ENCODE data around the gene DUSP2. TPM values are rescaled to one million over a fixed set of nuclear protein-coding genes. Genes with fewer than 3 reads are reported as not detected.

DUSP2 gene
- total and polyA plus RNA-seq, 9 of the 15 experiments (the other 6 are each of a cell fraction or from before 2014, with no cell fraction given), result 0.04 to 0.18 TPM; not detected in 7

GRCh38 chr2:96163415-96163767 lies 18.2 kb upstream of the DUSP2 start:
- peaks cover under 1% of the 10 kb centered on the region for H3K9me1 ChIP-seq (ENCODE audit: control insufficient read depth, insufficient read depth, low read length)
- H3K4me2 ChIP-seq (ENCODE audit: insufficient read depth, low read length), result no peak overlapping the region
- H4K20me1 ChIP-seq (replicated peaks; ENCODE audit: control insufficient read depth, insufficient read depth, low read length), result no peaks in the 10 kb centered on the region
- WGBS (ENCODE audit: insufficient coverage, low coverage, missing lambda C conversion rate), result 69% methylated on average over 5 of the region's 5 CpGs
- H3K27ac ChIP-seq (ENCODE audit: extremely low read depth, low read depth, low read length), result no peak overlapping the region
- no peaks in the 10 kb centered on the region for H3K36me3 ChIP-seq (ENCODE audit: control insufficient read depth, insufficient read depth, low read length)
- TF ChIP-seq MEF2A (IDR thresholded peaks at IDR 0.05; ENCODE audit: control insufficient read depth, low read depth, low read length) (no peak), ZFP36 (IDR thresholded peaks at IDR 0.05; ENCODE audit: low read depth, low read length, partially characterized antibody) (peak; percentile 73)
- peaks cover 9 to 24% of the 10 kb centered on the region in 2 experiments for H3K4me1 ChIP-seq (replicated peaks in 1 of 2; ENCODE audit: control insufficient read depth in 2 of 2, insufficient read depth in 2 of 2, low read length in 2 of 2)
- no TSS peak for BruUV-seq (replicated peaks)
- DNase-seq (ENCODE audit: extremely low read depth in 1 of 4, low spot score in 3 of 4) (no peak), ATAC-seq (no peak), FAIRE-seq (no peak)
- no peak overlapping the region for H3K4me3 ChIP-seq
- intact Hi-C loops (cut with micrococcal nuclease), result no loop called here
- 0 out of 2 replicates have a peak overlapping the region, but pooled peaks have one; percentile 2 for H2AFZ ChIP-seq (ENCODE audit: low read depth, low read length)
- no peaks in the 10 kb centered on the region for H3K27me3 ChIP-seq (ENCODE audit: control insufficient read depth in 2 of 2, insufficient read depth in 2 of 2, low read length in 2 of 2)
- H3K79me2 ChIP-seq (ENCODE audit: control insufficient read depth, insufficient read depth, low read length), result no peaks in the 10 kb centered on the region
- in situ Hi-C loops (cut with MboI), result no loop called here
- POLR2A ChIA-PET, result interaction anchor here (0.7 kb wide), 1 partner anchor 11 kb away, joined by 4 read pairs; no protein-coding TSS in a partner anchor
- CTCF ChIA-PET (ENCODE audit: low intra/inter-chr PET ratio), result no interaction called here
- no peaks in the 10 kb centered on the region for H3K9me3 ChIP-seq (replicated peaks; ENCODE audit: control insufficient read depth, insufficient read depth, low read depth, low read length)
- peak overlapping the region in 1 of 2 experiments; percentile 71; a peak in 2 of 4 replicates for H3K9ac ChIP-seq (ENCODE audit: insufficient read depth in 1 of 2, low read depth in 2 of 2, low read length in 2 of 2)

GRCh38 chr2:96161898-96162297 lies 16.7 kb upstream of the DUSP2 start:
- TF ChIP-seq NFIC (IDR thresholded peaks at IDR 0.05), result peak; percentile 32; the same call in 1 of the 2 replicates
- no peak for TF ChIP-seq TRIM28 (IDR thresholded peaks at IDR 0.05)
- CTCF ChIA-PET (ENCODE audit: low intra/inter-chr PET ratio), result no interaction called here
- POLR2A ChIA-PET, result no interaction called here
- Histone ChIP-seq H2AFZ (ENCODE audit: low read depth, low read length) (peak overlapping the region; percentile 87), H3K79me2 (ENCODE audit: control insufficient read depth, insufficient read depth, low read length) (no peaks in the 10 kb centered on the region), H3K9ac (ENCODE audit: insufficient read depth in 1 of 2, low read depth in 2 of 2, low read length in 2 of 2) (no peak overlapping the region), H3K36me3 (ENCODE audit: control insufficient read depth, insufficient read depth, low read length) (no peaks in the 10 kb centered on the region), H3K9me1 (ENCODE audit: control insufficient read depth, insufficient read depth, low read length) (peaks cover 3% of the 10 kb centered on the region), H3K4me2 (ENCODE audit: insufficient read depth, low read length) (no peak overlapping the region; the same call in 1 of the 2 replicates), H3K4me3 (no peak overlapping the region), H3K27ac (ENCODE audit: extremely low read depth, low read depth, low read length) (peak overlapping the region; percentile 23; the same call in 1 of the 3 replicates), H3K9me3 (replicated peaks; ENCODE audit: control insufficient read depth, insufficient read depth, low read depth, low read length) (no peaks in the 10 kb centered on the region), H4K20me1 (replicated peaks; ENCODE audit: control insufficient read depth, insufficient read depth, low read length) (no peaks in the 10 kb centered on the region), H3K27me3 (ENCODE audit: control insufficient read depth in 2 of 2, insufficient read depth in 2 of 2, low read length in 2 of 2) (no peaks in the 10 kb centered on the region), H3K4me1 (replicated peaks in 1 of 2; ENCODE audit: control insufficient read depth in 2 of 2, insufficient read depth in 2 of 2, low read length in 2 of 2) (peaks cover 24 to 39% of the 10 kb centered on the region in 2 experiments)
- 19% methylated on average over 5 of the region's 5 CpGs for WGBS (ENCODE audit: insufficient coverage, low coverage, missing lambda C conversion rate)
- ATAC-seq, result no peak
- peak; percentile 57 for FAIRE-seq
- no TSS peak for BruUV-seq (replicated peaks)
- no peak for DNase-seq (ENCODE audit: extremely low read depth in 1 of 4, low spot score in 3 of 4)
- in situ Hi-C loops (cut with MboI) (no loop called here), intact Hi-C loops (cut with micrococcal nuclease) (no loop called here)

All from K562 (cell line).